ENCODE data around the gene SUPT7L. TPM values are rescaled to one million over a fixed set of nuclear protein-coding genes. Genes with fewer than 3 reads are reported as not detected.
A peak's percentile ranks its signal among the peaks of the same experiment; 100 is the strongest.

The SUPT7L gene
- total RNA-seq, 4 donors from 2014 or later = 18.5 to 23.1 (median 20.7) TPM

GRCh38 chr2:27703638-27704341 is 40.4 kb upstream of the SUPT7L start:
- H3K9me3 ChIP-seq = no peaks in the 10 kb centered on the region
- WGBS = 27% methylated on average over 9 of the region's 9 CpGs
- peak; percentile 98 for DNase-seq (ENCODE audit: extremely low spot score)
- TF ChIP-seq EP300 (IDR thresholded peaks at IDR 0.05) = no peak
- TF ChIP-seq POLR2AphosphoS5 (IDR thresholded peaks at IDR 0.05) = peak; percentile 42 to 65
- no peak for TF ChIP-seq POLR2A (IDR thresholded peaks at IDR 0.05; ENCODE audit: low read depth)
- peak; percentile 93 to 97 (median 93) for TF ChIP-seq CTCF (IDR thresholded peaks at IDR 0.05)
- H3K4me1 ChIP-seq = peaks cover 42 to 55% (median 48%) of the 10 kb centered on the region in 4 donors
- no peaks in the 10 kb centered on the region for H3K27me3 ChIP-seq
- H3K27ac ChIP-seq (replicated peaks in 1 of 4) = peak overlapping the region; percentile 81 to 91 (median 89)
- no peak overlapping the region for H3K4me3 ChIP-seq
- intact Hi-C loops (cut with DNase I) = loop anchor here (2.0 to 10.0 kb wide), 2 partner anchors 121 to 749 kb away; no protein-coding TSS in a partner anchor
- H3K36me3 ChIP-seq = peaks cover 0 to 5% (median 0%) of the 10 kb centered on the region in 4 donors

DNA sequence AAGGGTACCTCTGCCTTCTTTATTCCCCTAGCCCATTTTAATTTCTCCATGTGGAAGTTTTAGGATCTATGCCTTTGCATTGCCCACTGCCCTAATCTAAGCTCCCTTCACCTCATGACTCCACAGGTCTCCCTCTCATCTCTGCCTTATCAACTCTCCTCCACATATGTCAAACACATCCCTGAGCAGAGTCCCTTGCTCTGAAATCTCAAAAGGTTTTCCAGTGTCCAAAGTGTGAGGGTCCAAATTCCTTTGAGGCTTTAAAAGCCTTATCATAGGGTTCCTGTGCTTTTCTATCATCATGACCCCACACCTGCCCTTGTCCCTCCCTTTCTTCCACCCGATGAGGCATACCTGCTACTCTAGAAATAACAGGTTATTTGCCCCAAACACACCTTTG is 38.9 kb upstream of the SUPT7L start:
- Histone ChIP-seq H3K9me3 (no peaks in the 10 kb centered on the region), H3K36me3 (peaks cover 0 to 15% (median 4%) of the 10 kb centered on the region in 4 donors), H3K4me1 (peaks cover 29 to 40% (median 34%) of the 10 kb centered on the region in 4 donors), H3K27ac (replicated peaks in 1 of 4) (no peak overlapping the region), H3K27me3 (no peaks in the 10 kb centered on the region), H3K4me3 (no peak overlapping the region)
- TF ChIP-seq EP300 (IDR thresholded peaks at IDR 0.05) = no peak
- no peak for TF ChIP-seq POLR2AphosphoS5 (IDR thresholded peaks at IDR 0.05)
- TF ChIP-seq POLR2A (IDR thresholded peaks at IDR 0.05; ENCODE audit: low read depth) = no peak
- TF ChIP-seq CTCF (IDR thresholded peaks at IDR 0.05) = no peak
- intact Hi-C loops (cut with DNase I) = loop anchor here (2.0 to 10.0 kb wide), 2 partner anchors 122 to 750 kb away; no protein-coding TSS in a partner anchor
- 93% methylated on average over 1 of the region's 1 CpG for WGBS
- no peak for DNase-seq (ENCODE audit: extremely low spot score)

DNA sequence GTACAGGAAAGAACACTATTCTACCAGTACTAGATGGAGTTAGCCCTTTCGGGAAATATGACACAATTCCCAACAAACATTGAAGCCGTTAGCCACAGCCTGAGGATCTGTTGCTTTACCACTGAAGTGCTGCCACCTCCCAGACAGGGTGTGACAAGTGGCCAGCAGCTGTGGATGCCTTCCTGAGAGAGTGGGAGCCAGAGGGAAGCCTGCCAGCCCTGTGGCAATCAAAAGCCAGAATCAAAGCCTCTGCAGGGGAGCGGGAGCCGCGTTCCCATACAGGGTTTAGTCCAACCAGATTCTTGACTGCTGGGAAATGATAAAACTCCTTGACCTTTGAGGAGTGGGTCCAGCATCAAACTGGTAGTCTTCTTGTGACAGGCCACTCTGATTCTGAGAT is 38.3 kb upstream of the SUPT7L start:
- Histone ChIP-seq H3K4me1 (peaks cover 23 to 34% (median 27%) of the 10 kb centered on the region in 4 donors), H3K4me3 (no peak overlapping the region), H3K9me3 (no peaks in the 10 kb centered on the region), H3K36me3 (peaks cover under 1 to 15% (median 7%) of the 10 kb centered on the region in 4 donors), H3K27me3 (no peaks in the 10 kb centered on the region), H3K27ac (replicated peaks in 1 of 4) (no peak overlapping the region)
- WGBS = 61% methylated on average over 5 of the region's 5 CpGs
- no peak for DNase-seq (ENCODE audit: extremely low spot score)
- no peak for TF ChIP-seq POLR2A (IDR thresholded peaks at IDR 0.05; ENCODE audit: low read depth)
- TF ChIP-seq POLR2AphosphoS5 (IDR thresholded peaks at IDR 0.05) = no peak
- TF ChIP-seq EP300 (IDR thresholded peaks at IDR 0.05) = no peak
- TF ChIP-seq CTCF (IDR thresholded peaks at IDR 0.05) = no peak
- intact Hi-C loops (cut with DNase I) = loop anchor here (2.0 to 10.0 kb wide), 2 partner anchors 123 to 751 kb away; no protein-coding TSS in a partner anchor

GRCh38 chr2:27697660-27698059 is 34.2 kb upstream of the SUPT7L start:
- Histone ChIP-seq H3K4me1 (no peaks in the 10 kb centered on the region), H3K27me3 (no peaks in the 10 kb centered on the region), H3K4me3 (no peak overlapping the region), H3K9me3 (no peaks in the 10 kb centered on the region), H3K36me3 (peaks cover 23 to 55% (median 40%) of the 10 kb centered on the region in 4 donors), H3K27ac (replicated peaks in 1 of 4) (no peak overlapping the region)
- no peak for DNase-seq (ENCODE audit: extremely low spot score)
- TF ChIP-seq EP300 (IDR thresholded peaks at IDR 0.05) (no peak), POLR2AphosphoS5 (IDR thresholded peaks at IDR 0.05) (no peak), CTCF (IDR thresholded peaks at IDR 0.05) (no peak), POLR2A (IDR thresholded peaks at IDR 0.05; ENCODE audit: low read depth) (no peak)
- intact Hi-C loops (cut with DNase I) = no loop called here
- 76% methylated on average over 1 of the region's 1 CpG for WGBS

All from esophagus muscularis mucosa (tissue), 4 donors.